Stimulated activated CD4-positive, alpha-beta T cell treated with anti-CD3 and anti-CD28 coated beads, TNF-alpha, amount 100 ng/mL, for 1 hour (primary cell): ENCODE data around the gene GDF11.
A peak's percentile ranks its signal among the peaks of the same experiment; 100 is the strongest.

Source experiments
- DNase-seq, 3 donors: peaks; one replicate each; pipeline ENCODE4 v3.0.0-alpha.2; 2020; ENCODE audit warnings: low read depth in 3 of 3, low spot score in 1 of 3

The GDF11 gene

GRCh38 chr12:55742719-55743405 is at the start of gene GDF11:
TSS of gene GDF11 (plus strand) at chr12:55743122. CDS start at chr12:55743317, 195 bp downstream.
- DNase-seq = peak in 2 of 3 donors; percentile 37 to 59

GRCh38 chr12:55693323-55694187 is 49.4 kb upstream of the GDF11 start:
- no peak for DNase-seq

DNA sequence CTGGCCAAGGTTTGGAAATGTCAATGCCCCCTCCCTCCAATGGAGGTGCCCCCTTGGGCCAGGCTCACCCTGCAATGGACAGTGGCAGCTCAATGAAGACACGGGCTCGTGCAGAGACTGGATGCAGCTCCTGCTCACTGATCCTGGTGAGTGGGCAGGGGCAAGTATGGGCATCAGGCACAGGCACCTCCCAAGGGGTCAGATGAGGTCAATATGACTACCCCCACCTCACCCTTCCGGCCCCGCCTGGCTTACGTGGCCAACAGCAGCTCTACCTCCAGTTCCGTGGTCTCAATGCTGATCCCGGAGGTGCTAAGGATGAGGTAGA is 48.8 kb upstream of the GDF11 start:
- DNase-seq = no peak

DNA sequence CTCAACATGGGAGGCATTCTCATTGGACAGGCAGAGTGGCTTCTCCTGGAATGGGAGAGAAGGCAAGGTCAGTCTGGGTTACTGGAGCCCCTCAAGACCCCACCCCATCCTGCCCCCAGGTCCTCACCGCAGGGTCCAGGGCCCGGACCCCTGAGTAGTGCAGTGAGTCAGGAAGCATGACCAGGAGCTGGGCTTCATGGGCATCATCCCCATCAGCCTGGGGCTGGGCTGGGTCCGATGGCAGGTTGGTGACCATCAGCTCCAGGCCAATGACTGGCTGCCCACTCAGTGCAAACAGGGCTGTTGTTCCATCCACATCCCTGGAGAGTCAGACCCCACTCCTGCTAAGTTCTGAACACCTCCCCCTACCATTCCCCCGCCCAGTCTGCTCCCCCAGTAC is 48.3 kb upstream of the GDF11 start:
- no peak for DNase-seq

DNA sequence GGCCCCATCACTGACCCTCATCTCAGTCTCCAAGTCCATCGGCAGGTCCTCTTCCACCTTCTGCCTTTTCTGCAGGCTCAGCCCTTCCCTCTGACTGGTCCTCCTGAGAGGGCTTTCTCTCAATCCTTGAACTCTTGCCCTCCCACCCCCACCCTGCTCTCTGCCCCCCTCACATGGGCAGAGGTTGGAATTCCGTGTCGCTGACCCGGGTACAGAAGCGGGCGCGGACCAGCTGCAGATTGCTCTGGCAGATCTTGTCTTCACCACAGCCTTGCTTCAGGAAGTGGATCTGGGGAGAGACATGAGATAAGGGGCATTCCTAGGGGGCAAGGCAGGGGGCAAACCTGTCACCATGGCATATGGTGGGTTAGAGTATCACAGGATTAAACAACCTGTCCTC is 47.6 kb upstream of the GDF11 start:
- no peak for DNase-seq

GRCh38 chr12:55696141-55696540 is 46.8 kb upstream of the GDF11 start:
- DNase-seq = no peak

- no peak for DNase-seq
These were observed 46.0 kb upstream of the GDF11 start for GRCh38 chr12:55696796-55697462.

GRCh38 chr12:55697686-55698085 is 45.2 kb upstream of the GDF11 start:
- DNase-seq = no peak

GRCh38 chr12:55698241-55698955 is 44.5 kb upstream of the GDF11 start:
- no peak for DNase-seq

DNA sequence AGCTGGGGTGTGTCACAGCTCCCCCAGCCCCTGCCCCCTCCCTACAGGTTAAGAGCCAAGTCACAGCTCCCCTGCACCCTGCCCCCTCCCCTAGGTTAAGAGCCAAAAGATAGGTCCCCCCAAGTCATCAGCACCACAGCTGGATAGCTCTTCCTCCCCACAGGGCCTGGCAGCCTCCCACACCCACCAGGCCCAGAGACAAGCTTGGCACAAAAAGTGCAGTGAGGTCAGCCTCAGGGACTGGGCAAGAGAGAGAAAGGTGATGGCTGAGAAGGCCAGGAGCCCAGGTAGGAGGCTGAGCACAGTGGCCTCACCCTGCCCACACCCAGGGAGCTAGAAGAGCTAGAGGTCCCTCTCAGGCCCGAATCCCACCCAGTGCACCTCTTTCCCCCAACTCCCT is 44.0 kb upstream of the GDF11 start:
- no peak for DNase-seq

- DNase-seq = no peak
These were observed 43.4 kb upstream of the GDF11 start for GRCh38 chr12:55699471-55700055.

GRCh38 chr12:55700255-55701018 is 42.5 kb upstream of the GDF11 start:
- no peak for DNase-seq

- no peak for DNase-seq
These were observed 40.1 kb upstream of the GDF11 start for GRCh38 chr12:55702861-55703260.

DNA sequence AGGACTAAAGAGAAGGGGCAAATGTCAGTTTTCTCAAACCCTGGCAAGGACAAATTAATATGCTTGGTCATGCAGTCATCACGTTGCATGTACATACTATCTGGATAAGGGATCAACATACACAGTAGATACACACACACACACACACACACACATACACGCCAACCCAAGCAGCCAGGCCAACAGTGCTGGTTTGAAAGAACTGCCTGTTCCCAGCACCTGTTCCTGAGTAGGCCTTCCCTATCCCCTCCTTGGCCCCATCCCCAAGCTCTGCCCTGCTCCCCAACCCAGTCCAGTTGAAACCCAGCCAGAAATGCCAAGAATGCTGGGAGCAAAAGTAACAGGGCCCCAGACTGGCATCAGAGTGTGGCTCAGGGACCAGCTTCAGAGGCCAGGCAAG is 39.6 kb upstream of the GDF11 start:
- DNase-seq = no peak

GRCh38 chr12:55703901-55704761 is 38.8 kb upstream of the GDF11 start:
- DNase-seq = no peak

GRCh38 chr12:55704824-55705718 is 37.9 kb upstream of the GDF11 start:
- no peak for DNase-seq

DNA sequence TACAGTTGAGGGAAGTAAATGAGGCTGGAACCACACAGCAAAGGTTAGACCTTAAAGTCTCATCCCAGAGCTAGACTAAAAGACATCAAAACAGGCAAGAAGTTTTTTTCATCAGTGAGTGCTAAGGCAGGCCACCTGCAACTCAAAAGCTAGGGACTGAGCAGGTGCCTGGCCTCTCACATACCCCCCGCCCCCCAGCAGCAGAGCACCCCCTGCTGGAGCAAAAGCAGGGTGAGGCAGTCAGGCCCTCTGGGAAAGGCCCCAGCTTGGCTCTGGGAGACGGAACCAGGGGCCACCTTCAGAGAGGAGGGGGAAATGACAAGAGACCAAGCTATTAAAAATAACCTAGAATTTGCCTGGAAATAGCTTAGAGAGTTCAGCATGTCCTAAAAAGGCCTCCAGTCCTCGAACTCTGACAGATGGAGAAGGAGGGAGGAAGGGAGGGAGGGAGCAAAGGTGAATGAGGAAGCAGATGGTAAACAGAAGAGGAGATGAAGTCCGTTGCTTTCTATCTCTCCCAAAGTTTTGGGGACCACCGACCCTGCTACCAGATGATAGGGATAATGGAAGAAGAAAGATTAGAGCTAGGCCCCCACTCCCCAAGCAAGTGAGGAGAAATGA is 37.0 kb upstream of the GDF11 start:
- DNase-seq = no peak
